GM12892 (cell line): Measurements from ENCODE around the gene HSD3B1.

Experiments used
- POLR2A ChIP-seq: IDR thresholded peaks from 2 replicates; pipeline ENCODE4 v1.6.1; 2011; ENCODE audit warnings: low read depth, low read length, control low read depth
- POLR2AphosphoS5 ChIP-seq: IDR thresholded peaks from 2 replicates; pipeline ENCODE4 v1.6.1; 2011; ENCODE audit warnings: low read depth, low read length, control low read depth
- TAF1 ChIP-seq: IDR thresholded peaks from 2 replicates; pipeline ENCODE4 v1.6.1; 2011; ENCODE audit warnings: low read depth, mild to moderate bottlenecking, control low read depth, low read length, borderline replicate concordance

DNA sequence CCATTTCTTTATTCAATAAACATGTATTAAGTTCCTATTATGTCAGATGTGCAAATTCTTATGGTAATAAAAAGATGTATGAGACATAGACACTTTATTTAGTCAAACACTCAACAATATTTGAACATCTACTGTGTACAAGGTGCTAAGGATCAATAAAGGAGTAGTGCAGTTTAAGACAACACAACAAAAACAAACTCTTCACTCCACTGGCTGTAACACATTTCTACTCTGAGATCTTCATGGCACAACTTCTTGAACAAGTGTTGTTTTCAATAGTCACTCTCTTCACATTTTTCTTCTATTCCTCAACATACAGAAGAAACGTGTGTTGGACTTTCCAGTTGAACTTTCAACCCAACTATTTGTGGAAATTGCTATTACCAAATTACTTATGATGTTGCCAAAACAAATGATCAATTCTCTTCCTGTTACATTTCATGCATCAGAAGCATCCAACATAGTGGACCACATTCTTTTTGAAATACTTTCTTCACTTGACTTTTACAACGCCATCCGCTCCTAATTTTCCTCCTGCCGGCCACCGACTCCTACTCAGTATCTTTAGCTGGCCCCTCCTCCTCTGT, 25.4 kb downstream of the HSD3B1 start:
- TF ChIP-seq POLR2AphosphoS5 (no peak), POLR2A (no peak), TAF1 (no peak)
